CD14-positive monocyte (primary cell): ENCODE measurements around the gene SETD1A. TPM values are rescaled to one million over a fixed set of nuclear protein-coding genes. Genes with fewer than 3 reads are reported as not detected.

Source experiments
- DNase-seq, 3 donors: peaks; one replicate each; pipeline ENCODE4 v3.0.0-alpha.2; 2011 to 2022
- H2AFZ ChIP-seq: 2 replicates; pipeline ENCODE4 v1.6.0; 2012; ENCODE audit warnings: mild to moderate bottlenecking, low read depth, low read length, inconsistent platforms; ENCODE audit not compliant: insufficient read depth, poor library complexity, severe bottlenecking
- H3K27ac ChIP-seq, 2 donors: 1 replicate in 1 of 2; 2 replicates in 1 of 2; pipeline ENCODE4 v1.5.1; 2012 to 2013; ENCODE audit warnings: low read length in 2 of 2, control low read depth in 1 of 2, inconsistent platforms in 1 of 2, low read depth in 1 of 2, mild to moderate bottlenecking in 1 of 2
- H3K27me3 ChIP-seq, 2 donors: one replicate each; pipeline versions ENCODE4 v1.6.0 to v1.6.1; 2011 to 2013; ENCODE audit warnings: low read length in 2 of 2; ENCODE audit not compliant: control insufficient read depth in 2 of 2, insufficient read depth in 2 of 2
- H3K36me3 ChIP-seq, 2 donors: replicated peaks in 1 of 2; 1 replicate in 1 of 2; 2 replicates in 1 of 2; pipeline versions ENCODE4 v1.5.1 to v1.6.1; 2012 to 2013; ENCODE audit warnings: low read length in 2 of 2, control low read depth in 1 of 2, inconsistent platforms in 1 of 2, mild to moderate bottlenecking in 1 of 2; ENCODE audit not compliant: insufficient read depth in 2 of 2, control insufficient read depth in 1 of 2
- H3K4me1 ChIP-seq, 2 donors: 1 replicate in 1 of 2; 2 replicates in 1 of 2; pipeline versions ENCODE4 v1.5.1 to v1.6.1; 2012 to 2013; ENCODE audit warnings: low read length in 2 of 2, control low read depth in 1 of 2, inconsistent platforms in 1 of 2, mild to moderate bottlenecking in 1 of 2, moderate library complexity in 1 of 2; ENCODE audit not compliant: insufficient read depth in 2 of 2, control insufficient read depth in 1 of 2
- H3K4me2 ChIP-seq: replicated peaks from 2 replicates; pipeline ENCODE3; 2012; ENCODE audit warnings: low read length, moderate library complexity, mild to moderate bottlenecking; ENCODE audit not compliant: poor library complexity, severe bottlenecking; ENCODE audit errors: extremely low read depth
- H3K4me3 ChIP-seq, 3 experiments: fragments of 200-600 bp in 1 of 3; sonication (generic) in 1 of 3; replicated peaks in 1 of 3; 1 replicate in 2 of 3; 2 replicates in 1 of 3; pipeline ENCODE4 v1.5.1; 2011 to 2013; ENCODE audit warnings: low read length in 3 of 3, mild to moderate bottlenecking in 3 of 3, control low read depth in 2 of 3, low read depth in 2 of 3, inconsistent platforms in 1 of 3, moderate library complexity in 1 of 3
- H3K79me2 ChIP-seq: 2 replicates; pipeline ENCODE4 v1.6.0; 2012; ENCODE audit warnings: mild to moderate bottlenecking, control low read depth, inconsistent platforms, low read length, moderate library complexity; ENCODE audit not compliant: insufficient read depth
- H3K9ac ChIP-seq: 2 replicates; pipeline ENCODE4 v1.6.0; 2017; ENCODE audit warnings: low read length, mild to moderate bottlenecking; ENCODE audit not compliant: insufficient read depth, poor library complexity, severe bottlenecking
- H3K9me3 ChIP-seq, 2 donors: replicated peaks in 1 of 2; 1 replicate in 1 of 2; 2 replicates in 1 of 2; pipeline versions ENCODE4 v1.5.1 to v1.6.1; 2012 to 2013; ENCODE audit warnings: low read length in 2 of 2, control low read depth in 1 of 2; ENCODE audit not compliant: control insufficient read depth in 1 of 2, insufficient read depth in 1 of 2
- H4K20me1 ChIP-seq: 2 replicates; pipeline ENCODE4 v1.6.0; 2012; ENCODE audit warnings: mild to moderate bottlenecking, low read length, control low read depth, moderate library complexity; ENCODE audit not compliant: insufficient read depth
- H3K27ac Mint-ChIP-seq, 7 donors: one replicate each; pipeline ENCODE4 v1.8.0; 2020; ENCODE audit warnings: mild to moderate bottlenecking in 7 of 7, mixed read lengths in 7 of 7, moderate library complexity in 6 of 7, inconsistent platforms in 2 of 7
- H3K27me3 Mint-ChIP-seq, 3 donors: one replicate each; pipeline ENCODE4 v1.8.0; 2021 to 2022; ENCODE audit warnings: low read depth in 3 of 3, mild to moderate bottlenecking in 3 of 3, mixed read lengths in 3 of 3, moderate library complexity in 3 of 3, inconsistent platforms in 1 of 3
- H3K36me3 Mint-ChIP-seq, 2 donors: one replicate each; pipeline ENCODE4 v1.8.0; 2020; ENCODE audit warnings: mixed read lengths in 2 of 2, inconsistent platforms in 1 of 2, mild to moderate bottlenecking in 1 of 2
- H3K4me1 Mint-ChIP-seq: one replicate; pipeline ENCODE4 v1.8.0; 2020; ENCODE audit warnings: mild to moderate bottlenecking, mixed read lengths
- H3K4me3 Mint-ChIP-seq, 2 donors: one replicate each; pipeline ENCODE4 v1.8.0; 2020; ENCODE audit warnings: mild to moderate bottlenecking in 2 of 2, mixed read lengths in 2 of 2, moderate library complexity in 1 of 2
- H3K9me3 Mint-ChIP-seq, 7 donors: one replicate each; pipeline ENCODE4 v1.8.0; 2020 to 2022; ENCODE audit warnings: mixed read lengths in 7 of 7, mild to moderate bottlenecking in 6 of 7, moderate library complexity in 6 of 7, inconsistent platforms in 2 of 7
- CTCF ChIP-seq: fragments of 200-600 bp; IDR thresholded peaks from one replicate; pipeline ENCODE4 v1.8.0; 2022; ENCODE audit warnings: antibody characterized with exemption, mild to moderate bottlenecking
- WGBS: methylation state at CpG from one replicate; pipeline ENCODE4 v1.1.5; 2013; ENCODE audit warnings: missing lambda C conversion rate; ENCODE audit not compliant: insufficient coverage; 5-methylcytosine and 5-hydroxymethylcytosine counted together
- intact Hi-C, 2 donors: fragments of 100-400 bp; cut with micrococcal nuclease; formaldehyde crosslinking; loops; one replicate each; pipeline versions ENCODE4 v1.15.0 to v1.15.1; 2023
- polyA plus RNA-seq, 3 donors: library from polyadenylated mRNA; depleted of rRNA in 1 of 3; unstranded in 2 of 3; stranded (reverse) in 1 of 3; fragments of 300-500 nt in 2 of 3; fragments of >200 nt in 1 of 3; fragmentation: Illumina TruSeq in 2 of 3; gene quantifications; 1 replicate in 2 of 3; 2 replicates in 1 of 3; pipeline ENCODE4 v1.2.3, GENCODE V29; 2012 to 2021

Gene SETD1A
- polyA plus RNA-seq, 3 donors, result 0.16 to 6.6 (median 1.3) TPM

GRCh38 chr16:31023252-31023602 lies 65.7 kb downstream of the SETD1A start:
- Histone ChIP-seq H4K20me1 (no peaks in the 10 kb centered on the region), H3K36me3 (no peaks in the 10 kb centered on the region), H3K27ac (no peak overlapping the region), H3K27me3 (no peaks in the 10 kb centered on the region), H3K9ac (no peak overlapping the region), H3K4me1 (no peaks in the 10 kb centered on the region), H3K4me2 (no peak overlapping the region), H3K79me2 (no peaks in the 10 kb centered on the region), H3K9me3 (no peaks in the 10 kb centered on the region), H2AFZ (no peak overlapping the region), H3K4me3 (no peak overlapping the region)
- WGBS, result no CpG with 5 or more reads among the region's 4 CpGs
- peaks cover 0 to 3% (median 0%) of the 10 kb centered on the region in 7 donors for H3K9me3 Mint-ChIP-seq
- H3K4me3 Mint-ChIP-seq, result no peak overlapping the region
- TF ChIP-seq CTCF, result no peak
- peaks cover 17% of the 10 kb centered on the region for H3K4me1 Mint-ChIP-seq
- peaks cover 0 to 3% (median 0%) of the 10 kb centered on the region in 3 donors for H3K27me3 Mint-ChIP-seq
- H3K36me3 Mint-ChIP-seq, result no peaks in the 10 kb centered on the region
- DNase-seq, result no peak
- H3K27ac Mint-ChIP-seq, result no peak overlapping the region
- intact Hi-C loops, result no loop called here

DNA sequence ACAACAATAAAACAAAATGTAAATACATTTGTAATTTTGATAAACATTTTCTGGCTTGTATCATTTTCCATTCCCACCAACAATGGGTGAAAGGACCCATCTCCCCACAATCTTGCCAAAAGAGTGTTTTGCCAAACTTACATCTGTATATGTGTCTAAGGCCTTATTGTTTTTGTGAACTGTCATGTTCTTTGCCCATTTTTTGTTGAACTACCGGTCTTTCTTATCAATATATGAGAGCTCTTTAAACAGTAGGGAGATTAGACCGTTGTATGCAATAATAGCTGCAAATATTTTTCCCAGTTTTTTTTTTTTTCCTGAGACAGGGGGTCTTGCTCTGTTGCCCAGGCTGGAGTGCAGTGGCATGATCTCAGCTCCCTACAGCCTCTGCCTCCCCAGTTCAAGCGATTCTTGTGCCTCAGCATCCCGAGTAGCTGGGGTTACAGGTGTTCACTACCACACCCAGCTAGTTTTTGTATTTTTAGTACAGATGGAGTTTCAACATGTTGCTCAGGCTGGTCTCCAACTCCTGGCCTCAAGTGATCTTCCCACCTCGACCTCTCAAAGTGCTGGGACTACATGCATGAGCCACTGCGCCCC lies 66.2 kb downstream of the SETD1A start:
- H3K4me3 ChIP-seq, result no peak overlapping the region
- no peak overlapping the region for H2AFZ ChIP-seq
- no peaks in the 10 kb centered on the region for H3K4me1 ChIP-seq
- no peaks in the 10 kb centered on the region for H3K36me3 Mint-ChIP-seq
- no peak overlapping the region for H3K9ac ChIP-seq
- H3K27ac ChIP-seq, result no peak overlapping the region
- no peak overlapping the region for H3K4me2 ChIP-seq
- no peaks in the 10 kb centered on the region for H4K20me1 ChIP-seq
- H3K27me3 ChIP-seq, result no peaks in the 10 kb centered on the region
- H3K27me3 Mint-ChIP-seq, result peaks cover 0 to 2% (median 0%) of the 10 kb centered on the region in 3 donors
- H3K9me3 Mint-ChIP-seq, result peaks cover 0 to 3% (median 0%) of the 10 kb centered on the region in 7 donors
- no peaks in the 10 kb centered on the region for H3K79me2 ChIP-seq
- H3K4me1 Mint-ChIP-seq, result peaks cover 17% of the 10 kb centered on the region
- H3K4me3 Mint-ChIP-seq, result no peak overlapping the region
- H3K27ac Mint-ChIP-seq, result no peak overlapping the region
- H3K9me3 ChIP-seq, result no peaks in the 10 kb centered on the region
- no peak for TF ChIP-seq CTCF
- H3K36me3 ChIP-seq, result no peaks in the 10 kb centered on the region
- intact Hi-C loops, result no loop called here
- WGBS, result 83% methylated on average over 1 of the region's 6 CpGs
- DNase-seq, result no peak
